ENCODE measurements around the gene RNASE7.

RNASE7 gene, protein sequence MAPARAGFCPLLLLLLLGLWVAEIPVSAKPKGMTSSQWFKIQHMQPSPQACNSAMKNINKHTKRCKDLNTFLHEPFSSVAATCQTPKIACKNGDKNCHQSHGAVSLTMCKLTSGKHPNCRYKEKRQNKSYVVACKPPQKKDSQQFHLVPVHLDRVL

DNA sequence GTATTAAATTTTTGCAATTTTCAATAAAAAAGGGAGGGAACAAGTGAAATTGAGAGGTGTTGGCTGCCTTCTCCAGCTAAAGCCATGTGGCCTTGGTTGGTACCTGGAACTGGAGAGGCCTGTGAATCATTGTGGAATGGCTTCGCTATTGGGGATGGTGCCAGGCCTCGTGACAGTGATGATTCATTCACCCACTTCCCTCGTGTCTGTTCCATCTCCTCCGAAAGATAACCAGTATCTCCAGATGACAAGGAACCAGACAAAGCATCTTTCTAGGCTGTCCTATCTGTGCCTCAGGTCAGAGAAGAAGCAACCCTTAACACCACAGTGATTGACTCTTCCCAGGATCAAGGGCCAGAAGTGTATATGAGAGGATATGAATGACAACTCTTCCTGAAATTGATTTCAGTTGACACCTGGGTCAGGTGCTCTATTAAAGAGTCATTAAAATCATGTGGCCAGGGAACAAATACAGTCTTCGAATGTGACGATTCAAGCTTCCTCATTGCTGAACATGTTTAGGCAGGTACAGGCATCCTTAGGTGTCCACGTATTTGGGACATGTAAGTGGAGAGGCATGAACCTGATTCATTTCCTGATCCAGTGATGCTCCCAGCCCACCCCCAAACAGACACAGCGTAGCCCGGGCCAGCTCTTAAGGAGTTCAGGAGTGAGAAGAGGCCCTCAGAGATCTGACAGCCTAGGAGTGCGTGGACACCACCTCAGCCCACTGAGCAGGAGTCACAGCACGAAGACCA, at the start of gene RNASE7:
TSS of gene RNASE7 (plus strand) at position 687 of the 758 bp plus-strand sequence. CDS start 631 bp downstream, outside the sequence.
- no peaks in the 10 kb centered on the region for H3K9me2 ChIP-seq (replicated peaks; ENCODE audit: insufficient read depth, low read length)
- no peaks in the 10 kb centered on the region for H3K27me3 ChIP-seq (ENCODE audit: low read length)
- H3F3A ChIP-seq (ENCODE audit: insufficient read depth): no peaks in the 10 kb centered on the region
- no peak within 1 kb of the TSS for H3K27ac ChIP-seq (ENCODE audit: low read depth, low read length)
- no peak for TF ChIP-seq EZH2phosphoT487 (conservative IDR thresholded peaks at IDR 0.05; ENCODE audit: low read length)
- TF ChIP-seq, protein P1, sequence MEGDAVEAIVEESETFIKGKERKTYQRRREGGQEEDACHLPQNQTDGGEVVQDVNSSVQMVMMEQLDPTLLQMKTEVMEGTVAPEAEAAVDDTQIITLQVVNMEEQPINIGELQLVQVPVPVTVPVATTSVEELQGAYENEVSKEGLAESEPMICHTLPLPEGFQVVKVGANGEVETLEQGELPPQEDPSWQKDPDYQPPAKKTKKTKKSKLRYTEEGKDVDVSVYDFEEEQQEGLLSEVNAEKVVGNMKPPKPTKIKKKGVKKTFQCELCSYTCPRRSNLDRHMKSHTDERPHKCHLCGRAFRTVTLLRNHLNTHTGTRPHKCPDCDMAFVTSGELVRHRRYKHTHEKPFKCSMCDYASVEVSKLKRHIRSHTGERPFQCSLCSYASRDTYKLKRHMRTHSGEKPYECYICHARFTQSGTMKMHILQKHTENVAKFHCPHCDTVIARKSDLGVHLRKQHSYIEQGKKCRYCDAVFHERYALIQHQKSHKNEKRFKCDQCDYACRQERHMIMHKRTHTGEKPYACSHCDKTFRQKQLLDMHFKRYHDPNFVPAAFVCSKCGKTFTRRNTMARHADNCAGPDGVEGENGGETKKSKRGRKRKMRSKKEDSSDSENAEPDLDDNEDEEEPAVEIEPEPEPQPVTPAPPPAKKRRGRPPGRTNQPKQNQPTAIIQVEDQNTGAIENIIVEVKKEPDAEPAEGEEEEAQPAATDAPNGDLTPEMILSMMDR (IDR thresholded peaks at IDR 0.05; ENCODE audit: insufficient read depth, low read length, poor library complexity, severe bottlenecking): no peak
- no peak within 1 kb of the TSS for H3K4me2 ChIP-seq (ENCODE audit: low read depth, low read length, poor library complexity, severe bottlenecking)
- H3K79me2 ChIP-seq (ENCODE audit: insufficient read depth, low read length): no peaks in the 10 kb centered on the region
- H3K36me3 ChIP-seq (ENCODE audit: low read length): no peaks in the 10 kb centered on the region
- no peaks in the 10 kb centered on the region for H4K20me1 ChIP-seq (ENCODE audit: low read depth, low read length)
- no peak within 1 kb of the TSS for H3K9ac ChIP-seq (ENCODE audit: low read length)
- H3K9me3 ChIP-seq (ENCODE audit: insufficient read depth, low read length): no peaks in the 10 kb centered on the region
- H2AFZ ChIP-seq (ENCODE audit: low read depth, low read length, severe bottlenecking): no peak within 1 kb of the TSS
- H3K4me3 ChIP-seq (ENCODE audit: insufficient read depth, low read length, poor library complexity, severe bottlenecking): no peak within 1 kb of the TSS

DNA sequence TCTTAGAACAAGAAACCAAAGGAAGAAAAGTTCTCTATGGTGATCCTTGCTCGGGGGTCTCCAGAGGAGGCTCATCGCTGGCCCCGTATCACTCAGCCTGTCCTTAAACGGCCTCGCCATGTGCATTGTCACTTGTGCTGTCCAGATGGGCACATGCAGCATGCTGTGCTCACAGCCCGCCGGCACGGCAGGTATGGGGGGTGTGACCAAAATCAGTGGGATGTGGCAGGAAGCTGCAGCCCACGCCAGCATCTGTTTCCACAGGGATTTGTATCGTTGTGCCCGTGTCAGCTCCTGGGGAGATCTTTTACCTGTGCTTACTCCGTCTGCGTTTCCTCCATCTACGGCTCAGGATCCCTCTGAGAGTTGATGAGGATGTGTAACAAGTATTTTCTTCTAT, 45.6 kb upstream of the RNASE7 start:
- no peaks in the 10 kb centered on the region for H3F3A ChIP-seq (ENCODE audit: insufficient read depth)
- no peaks in the 10 kb centered on the region for H3K27me3 ChIP-seq (ENCODE audit: low read length)
- H3K79me2 ChIP-seq (ENCODE audit: insufficient read depth, low read length): peaks cover 8% of the 10 kb centered on the region
- H3K27ac ChIP-seq (ENCODE audit: low read depth, low read length): no peak overlapping the region
- no peaks in the 10 kb centered on the region for H3K9me3 ChIP-seq (ENCODE audit: insufficient read depth, low read length)
- no peaks in the 10 kb centered on the region for H4K20me1 ChIP-seq (ENCODE audit: low read depth, low read length)
- no peak for TF ChIP-seq EZH2phosphoT487 (conservative IDR thresholded peaks at IDR 0.05; ENCODE audit: low read length)
- TF ChIP-seq, protein P1 (IDR thresholded peaks at IDR 0.05; ENCODE audit: insufficient read depth, low read length, poor library complexity, severe bottlenecking): no peak
- H2AFZ ChIP-seq (ENCODE audit: low read depth, low read length, severe bottlenecking): no peak overlapping the region
- no peak overlapping the region for H3K4me3 ChIP-seq (ENCODE audit: insufficient read depth, low read length, poor library complexity, severe bottlenecking)
- peaks cover 24% of the 10 kb centered on the region for H3K36me3 ChIP-seq (ENCODE audit: low read length)
- H3K9me2 ChIP-seq (replicated peaks; ENCODE audit: insufficient read depth, low read length): no peaks in the 10 kb centered on the region
- H3K4me2 ChIP-seq (ENCODE audit: low read depth, low read length, poor library complexity, severe bottlenecking): no peak overlapping the region
- H3K9ac ChIP-seq (ENCODE audit: low read length): no peak overlapping the region

DNA sequence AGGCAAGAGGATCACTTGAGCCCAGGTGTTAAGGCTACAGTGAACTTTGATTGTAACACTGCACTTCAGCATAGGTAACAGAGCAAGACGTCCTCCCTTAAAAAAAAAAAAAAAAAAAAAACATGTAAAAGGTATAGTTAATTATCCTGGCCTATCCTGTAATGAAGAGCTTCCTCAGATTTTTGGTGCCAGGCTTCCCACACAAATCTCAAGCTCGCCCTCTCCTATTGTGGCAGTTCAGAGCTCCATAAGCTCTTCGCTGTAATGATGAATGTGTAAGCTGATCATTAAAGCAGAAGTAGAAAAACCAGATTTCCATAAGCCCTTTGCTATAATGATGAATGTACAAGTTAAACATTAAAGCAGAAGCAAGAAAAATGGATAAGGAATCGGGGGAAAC, 45.0 kb upstream of the RNASE7 start:
- Histone ChIP-seq H3K79me2 (ENCODE audit: insufficient read depth, low read length) (peaks cover 2% of the 10 kb centered on the region; the same call in 1 of the 2 replicates), H3F3A (ENCODE audit: insufficient read depth) (no peaks in the 10 kb centered on the region), H3K9me2 (replicated peaks; ENCODE audit: insufficient read depth, low read length) (no peaks in the 10 kb centered on the region), H3K27me3 (ENCODE audit: low read length) (no peaks in the 10 kb centered on the region), H3K27ac (ENCODE audit: low read depth, low read length) (no peak overlapping the region), H3K4me3 (ENCODE audit: insufficient read depth, low read length, poor library complexity, severe bottlenecking) (no peak overlapping the region), H3K36me3 (ENCODE audit: low read length) (peaks cover 19% of the 10 kb centered on the region), H4K20me1 (ENCODE audit: low read depth, low read length) (no peaks in the 10 kb centered on the region), H3K9ac (ENCODE audit: low read length) (no peak overlapping the region), H3K4me2 (ENCODE audit: low read depth, low read length, poor library complexity, severe bottlenecking) (no peak overlapping the region), H2AFZ (ENCODE audit: low read depth, low read length, severe bottlenecking) (no peak overlapping the region), H3K9me3 (ENCODE audit: insufficient read depth, low read length) (no peaks in the 10 kb centered on the region)
- TF ChIP-seq EZH2phosphoT487 (conservative IDR thresholded peaks at IDR 0.05; ENCODE audit: low read length): no peak
- TF ChIP-seq, protein P1 (IDR thresholded peaks at IDR 0.05; ENCODE audit: insufficient read depth, low read length, poor library complexity, severe bottlenecking): no peak
